SIG-M5 (cell line): ENCODE measurements around the gene KCNQ5.

Experiments
- DNase-seq: peaks from one replicate; lab custom pipeline; 2025; lab: John Stamatoyannopoulos, UW

Gene KCNQ5

DNA sequence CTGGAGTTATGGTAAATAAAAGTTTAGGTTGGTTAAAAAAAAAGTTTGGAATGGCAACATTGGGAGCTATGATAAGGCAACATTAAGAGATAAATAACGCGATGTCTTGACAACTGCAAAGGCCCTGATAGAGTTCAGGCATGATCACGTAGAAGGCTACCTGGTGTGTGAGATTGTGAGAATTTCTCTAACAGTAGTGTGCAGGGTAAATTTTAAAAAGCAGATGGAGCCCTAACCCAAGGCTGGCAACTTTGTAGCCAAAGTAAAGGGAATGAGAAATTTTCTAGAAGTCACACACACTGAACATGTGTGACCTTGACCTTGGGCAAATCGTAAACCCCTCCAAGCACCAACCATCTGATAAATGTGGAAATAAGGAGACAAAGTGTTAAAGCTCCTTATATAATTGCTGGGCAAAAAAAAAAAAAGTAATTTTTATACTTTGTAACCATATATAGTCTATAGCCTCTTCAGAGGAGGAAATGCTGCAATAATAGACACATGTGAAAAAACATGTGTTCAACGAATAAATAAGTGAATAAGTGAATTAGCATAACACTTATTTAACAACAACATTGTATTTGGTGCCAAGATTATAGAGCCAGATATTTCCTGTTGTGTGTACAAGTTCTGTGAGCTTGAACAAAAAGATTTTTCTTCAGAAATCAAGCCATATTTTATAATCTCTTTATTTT is 18.2 kb downstream of the KCNQ5 start:
- no peak for DNase-seq

DNA sequence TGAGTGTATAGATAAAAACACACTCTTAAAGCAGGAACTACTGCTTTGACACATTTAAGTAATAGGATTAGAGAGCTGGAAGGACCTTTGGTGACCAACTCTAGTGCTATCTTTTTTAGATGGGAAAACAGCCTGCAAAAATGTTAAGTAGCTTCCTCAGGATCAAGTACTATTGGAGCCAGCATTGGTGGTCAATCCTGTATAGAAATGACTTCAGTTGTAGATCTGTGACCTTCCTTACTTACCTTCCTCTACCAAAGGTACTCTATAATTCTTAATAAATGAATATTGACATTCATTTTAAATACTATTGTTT is 18.7 kb downstream of the KCNQ5 start:
- no peak for DNase-seq

DNA sequence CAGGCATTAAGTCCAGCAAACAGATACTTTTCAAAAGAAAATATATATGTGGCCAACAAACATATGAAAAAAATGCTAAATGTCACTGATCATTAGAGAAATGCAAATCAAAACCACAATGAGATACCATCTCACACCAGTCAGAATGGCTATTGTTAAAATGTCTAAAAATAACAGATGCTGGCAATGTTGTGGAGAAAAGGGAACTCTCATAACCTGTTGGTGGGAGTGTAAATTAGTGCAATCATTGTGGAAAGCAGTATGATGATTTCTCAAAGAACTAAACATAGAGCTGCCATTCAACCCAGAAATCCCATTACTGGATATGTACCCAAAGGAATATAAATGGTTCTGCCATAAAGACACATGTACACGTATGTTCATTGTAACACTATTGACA is 20.6 kb downstream of the KCNQ5 start:
- no peak for DNase-seq

DNA sequence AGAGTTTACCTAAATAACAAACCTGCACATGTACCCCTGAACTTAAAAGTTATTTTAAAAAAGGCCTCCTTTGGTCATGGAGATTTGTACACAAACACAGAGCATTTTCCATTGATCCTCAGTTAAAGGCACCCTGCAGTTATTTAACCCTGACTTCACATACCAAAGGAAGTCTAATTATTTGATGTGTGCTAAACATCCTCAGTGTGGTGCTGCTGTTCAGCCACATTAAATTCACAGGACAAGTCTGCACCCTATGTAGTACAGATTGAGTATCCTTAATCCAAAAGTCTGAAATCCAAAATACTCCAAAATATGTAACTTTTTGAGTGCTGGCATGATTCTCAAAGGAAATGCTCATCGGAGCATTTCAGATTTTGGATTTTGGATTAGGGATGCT is 21.4 kb downstream of the KCNQ5 start:
- DNase-seq: no peak

DNA sequence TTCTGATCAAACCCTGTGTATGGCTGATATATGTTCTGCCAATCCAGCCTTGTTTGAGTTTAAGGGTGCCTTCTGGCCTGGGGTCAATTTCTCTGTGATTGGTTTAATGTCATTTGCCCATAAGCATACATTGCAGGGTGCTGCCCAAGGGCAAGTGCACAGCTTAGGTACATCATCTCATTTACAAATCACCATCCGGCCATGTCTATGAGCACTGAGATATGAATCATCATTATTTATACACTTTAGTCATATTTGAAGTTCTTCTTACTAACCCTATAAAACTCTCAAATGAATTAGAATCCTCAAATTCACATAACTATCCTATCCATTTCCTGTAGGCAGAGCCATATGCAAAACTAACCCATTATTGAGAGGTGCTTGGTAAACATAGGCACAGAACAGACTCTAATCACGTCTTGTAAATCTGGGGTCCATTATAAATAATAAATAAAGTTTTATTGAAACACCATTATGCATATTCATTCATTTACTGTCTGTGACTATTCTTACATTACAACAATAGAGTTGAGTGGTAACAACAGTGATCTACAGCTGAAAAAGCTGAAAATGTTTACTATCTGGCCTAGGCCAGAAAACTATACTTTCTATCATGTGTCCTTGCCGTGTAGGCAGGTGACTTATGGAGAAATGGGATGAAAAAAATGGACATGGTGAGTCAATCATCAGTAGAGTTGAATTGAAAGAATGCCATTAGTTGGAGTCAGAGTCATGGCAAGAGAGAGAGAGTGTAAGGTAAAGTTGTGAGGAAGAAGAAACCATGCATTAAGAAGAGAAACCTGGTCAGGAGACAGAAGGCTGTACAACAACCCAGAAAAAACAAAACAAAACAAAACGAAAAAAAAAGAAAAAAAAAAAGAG is 25.0 kb downstream of the KCNQ5 start:
- DNase-seq: no peak

DNA sequence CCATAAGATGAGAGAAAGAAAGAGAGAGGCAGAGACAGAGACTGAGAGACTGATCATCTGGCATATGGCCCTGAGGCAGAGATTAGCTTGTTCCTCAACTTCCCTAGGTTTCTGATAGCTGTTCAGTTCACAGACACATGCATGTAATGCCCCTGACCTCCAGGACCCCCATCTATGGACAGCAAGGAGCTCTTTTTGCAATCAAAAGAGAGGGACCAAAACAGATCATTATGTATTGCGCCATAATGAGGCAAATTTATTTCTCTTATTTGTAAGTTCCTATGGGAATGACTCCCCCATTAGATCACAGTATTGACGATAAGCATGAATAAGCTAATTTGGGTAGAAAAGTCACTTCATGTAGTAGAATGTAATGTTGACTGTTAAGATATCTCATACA is 25.6 kb downstream of the KCNQ5 start:
- DNase-seq: no peak

DNA sequence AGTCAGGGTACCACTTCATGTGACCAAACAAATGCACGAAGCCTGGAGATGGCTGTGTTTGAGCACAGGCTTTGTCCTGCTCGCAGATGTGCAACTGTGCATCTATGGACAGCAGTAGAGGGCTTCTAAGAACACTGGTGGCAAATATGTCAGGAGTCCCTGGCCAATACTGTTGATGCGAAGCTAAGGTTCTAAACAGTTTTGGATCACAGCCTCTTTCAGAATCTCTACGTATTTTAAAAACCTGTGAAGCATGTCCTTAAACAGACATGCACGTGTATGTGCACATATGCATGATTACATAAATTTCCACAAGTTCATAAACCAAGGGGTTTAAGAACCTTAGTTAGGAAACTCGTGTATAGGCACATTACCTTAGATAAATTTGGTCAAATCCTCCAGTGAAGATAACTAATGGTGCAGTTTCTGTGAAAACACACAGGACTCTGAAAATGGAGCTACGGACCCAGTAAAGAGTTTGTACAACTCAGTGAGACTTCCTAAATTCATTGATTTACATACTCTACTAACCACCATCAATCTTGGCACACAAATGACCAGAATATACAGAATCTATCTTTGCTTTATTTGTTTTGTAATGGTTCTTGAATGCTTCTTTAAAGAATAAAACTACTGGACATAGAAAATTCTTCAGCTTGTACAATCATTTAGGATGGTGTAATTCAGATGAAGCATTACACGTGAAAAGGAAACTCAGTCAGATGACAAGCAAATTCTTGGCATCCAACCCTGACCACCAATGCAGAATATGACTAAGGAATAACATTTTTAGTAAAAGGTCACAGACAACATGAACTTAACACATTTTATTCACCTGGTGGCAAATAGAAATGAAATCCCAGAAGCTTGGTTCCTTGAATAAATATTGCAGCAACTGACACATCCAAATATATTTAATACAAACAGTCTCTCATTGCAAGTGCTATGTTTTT is 27.4 kb downstream of the KCNQ5 start:
- no peak for DNase-seq

DNA sequence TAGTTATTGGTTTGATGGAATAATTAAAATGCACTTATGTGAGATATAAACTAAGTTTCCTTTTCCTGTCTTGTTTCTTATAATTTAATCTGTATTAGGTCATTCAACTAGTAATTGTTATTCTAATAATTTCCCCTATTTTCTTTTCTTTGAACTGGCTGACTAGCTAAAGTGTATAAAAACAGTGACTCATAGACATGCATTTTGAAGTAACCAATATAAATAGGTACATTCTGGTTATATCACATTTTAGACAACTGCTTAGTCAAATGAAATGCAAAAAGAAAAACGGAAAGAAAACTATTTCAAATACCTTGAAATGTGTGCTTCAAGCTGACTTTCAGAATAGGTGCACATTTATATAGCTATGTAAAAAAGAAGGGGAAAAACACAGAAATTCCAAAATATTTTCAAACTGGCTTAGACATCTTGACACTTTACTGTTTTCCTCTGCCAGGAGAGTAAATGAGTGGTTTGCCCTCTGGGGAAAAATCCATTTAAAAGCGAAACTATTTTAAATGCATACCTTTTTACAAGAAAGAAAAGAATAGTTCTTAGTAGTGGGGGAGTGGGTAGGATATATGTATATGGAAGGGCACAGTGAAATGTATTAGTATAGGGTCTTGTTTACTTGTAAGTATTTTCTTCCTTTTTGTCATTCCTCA is 28.3 kb downstream of the KCNQ5 start:
- no peak for DNase-seq

DNA sequence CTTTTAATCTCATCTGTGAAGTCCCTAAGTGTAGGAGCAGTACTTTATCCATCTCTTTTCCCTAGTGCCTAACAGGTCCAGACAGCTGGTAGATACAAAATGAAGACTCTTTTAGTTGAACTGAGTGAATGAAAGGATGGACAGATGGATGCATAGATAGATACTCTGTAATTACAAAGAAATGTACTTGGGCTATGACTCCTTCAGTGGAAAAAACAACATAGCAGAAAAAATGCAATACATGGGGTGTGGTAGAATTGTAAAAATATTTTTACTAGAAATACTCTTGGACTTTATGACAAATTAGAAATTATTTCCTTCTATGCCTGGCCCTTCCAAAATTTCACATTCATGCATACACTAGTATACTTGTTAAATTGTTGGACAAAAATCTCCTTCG is 29.3 kb downstream of the KCNQ5 start:
- DNase-seq: no peak

DNA sequence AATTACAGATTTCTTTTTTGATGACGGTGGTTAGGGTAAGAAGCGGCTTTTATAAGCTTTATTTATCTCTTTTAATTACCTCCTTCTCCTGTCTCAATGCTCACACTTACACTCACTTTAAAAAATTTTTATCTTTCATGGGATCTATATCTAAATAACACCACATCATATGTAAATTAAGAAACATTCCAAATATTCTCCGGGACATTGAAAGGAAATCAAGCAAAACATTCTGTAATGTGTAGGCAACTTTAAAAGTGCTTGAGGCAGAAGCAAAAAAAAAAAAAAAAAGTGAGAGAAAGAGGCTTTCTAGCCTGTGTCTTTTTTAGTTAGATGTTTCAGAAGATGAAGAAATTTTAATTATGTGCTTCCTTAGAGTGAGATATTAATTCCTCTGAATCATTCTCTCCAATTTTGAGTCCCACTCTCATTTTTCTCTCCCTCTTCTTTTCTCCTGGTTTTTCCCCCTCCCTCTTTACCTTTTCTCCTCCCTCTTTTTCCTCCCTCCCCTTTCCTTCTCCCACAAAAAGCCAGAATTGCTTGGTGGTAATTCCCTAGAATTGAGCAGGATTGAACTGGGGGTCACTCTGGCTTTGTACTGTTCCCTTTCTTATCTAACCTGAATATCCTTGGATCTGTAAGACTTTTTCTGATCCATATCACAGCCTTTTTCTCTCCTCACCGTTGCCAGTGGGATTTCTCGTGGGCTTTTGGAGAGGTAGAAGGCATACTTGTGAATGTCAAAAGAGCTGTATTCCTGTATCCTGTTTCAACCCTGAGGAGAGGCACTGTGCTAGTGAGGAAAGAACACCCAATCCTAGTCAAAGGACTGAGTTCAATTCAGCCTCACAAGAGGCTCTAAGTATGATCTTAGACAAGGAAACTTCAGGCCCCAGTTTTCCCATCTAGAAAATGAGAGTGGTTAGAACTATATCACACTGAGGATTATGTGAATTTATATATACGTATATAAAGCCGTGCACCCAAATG is 30.4 kb downstream of the KCNQ5 start:
- DNase-seq: no peak

DNA sequence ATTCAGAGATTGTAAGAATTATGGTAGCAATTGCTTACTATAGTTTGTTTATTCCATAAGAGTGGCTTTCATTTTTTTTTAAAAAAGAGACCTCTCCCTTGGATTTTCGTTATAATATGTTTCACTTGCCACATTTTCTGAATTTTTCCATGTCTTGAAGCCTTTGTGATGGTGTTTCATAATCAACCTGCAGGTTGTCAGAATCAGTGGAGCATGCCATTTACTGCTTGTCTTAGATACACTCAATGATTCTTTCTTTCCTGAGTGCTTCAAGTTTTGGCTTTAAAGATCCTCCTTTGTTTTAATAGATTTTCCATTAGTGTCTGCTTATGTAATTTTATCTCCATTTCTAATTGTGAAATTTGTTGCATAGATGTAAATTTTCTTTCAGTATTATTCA is 31.2 kb downstream of the KCNQ5 start:
- DNase-seq: no peak

DNA sequence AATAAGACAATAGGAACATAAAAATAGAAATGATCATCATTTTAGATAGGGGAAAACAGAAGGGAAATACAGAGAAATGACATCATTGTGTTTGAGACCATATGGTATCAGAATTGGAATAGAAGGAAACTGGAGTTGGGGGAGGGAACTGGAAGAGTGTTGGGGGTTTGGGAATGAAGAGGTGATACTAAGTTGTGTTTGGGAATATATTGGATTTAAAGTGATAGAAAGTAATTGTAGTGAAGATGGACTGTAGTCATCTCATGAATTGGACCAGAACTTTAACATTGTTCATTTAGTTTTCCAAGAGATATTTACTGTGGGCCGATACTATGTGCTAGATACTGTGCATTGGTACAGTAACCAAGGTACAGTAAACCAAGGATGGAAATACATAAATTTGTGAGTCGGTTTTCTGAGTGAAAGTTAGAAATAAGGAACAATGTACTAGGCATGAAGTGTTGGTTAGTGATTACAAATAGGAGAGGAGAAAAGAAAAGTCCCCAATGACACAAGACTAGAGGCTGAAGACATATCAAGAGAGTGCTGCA is 32.3 kb downstream of the KCNQ5 start:
- peak; percentile 7 for DNase-seq

DNA sequence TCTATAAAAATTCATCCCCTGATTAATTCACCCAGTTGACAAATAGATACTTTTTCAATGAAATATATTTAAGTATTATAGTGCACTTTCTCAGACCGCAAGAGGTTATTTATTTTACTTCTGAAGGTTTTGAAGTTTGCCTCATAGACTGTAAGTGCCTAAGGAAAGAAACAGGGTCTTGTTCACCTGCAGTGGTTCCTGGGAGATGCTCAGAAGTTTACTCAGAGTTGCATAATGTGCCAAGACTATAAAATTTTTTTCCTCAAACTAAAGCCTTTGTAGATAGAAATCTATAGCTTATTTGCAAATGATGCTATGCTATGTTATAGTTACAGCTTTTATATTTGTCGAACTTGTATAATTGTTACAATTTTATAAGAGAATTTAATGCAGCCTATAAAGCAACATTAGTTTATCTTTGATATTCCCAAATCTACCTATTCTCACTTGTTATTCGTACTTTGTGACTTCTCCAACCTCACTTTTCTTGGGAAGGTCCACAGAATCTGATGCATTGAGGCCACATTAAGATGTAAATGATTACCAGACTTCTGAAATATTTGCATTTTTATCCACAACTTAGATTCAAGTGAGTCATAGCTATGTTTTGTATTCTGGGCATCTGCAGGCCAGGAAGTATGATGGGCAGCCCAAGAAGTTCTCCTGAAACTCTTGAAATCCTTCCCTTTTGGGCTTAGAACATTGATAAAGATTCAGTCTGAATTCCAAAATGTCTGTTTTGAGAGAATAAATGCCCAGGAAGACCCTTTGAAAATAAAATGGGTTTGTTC is 35.7 kb downstream of the KCNQ5 start:
- DNase-seq: no peak

DNA sequence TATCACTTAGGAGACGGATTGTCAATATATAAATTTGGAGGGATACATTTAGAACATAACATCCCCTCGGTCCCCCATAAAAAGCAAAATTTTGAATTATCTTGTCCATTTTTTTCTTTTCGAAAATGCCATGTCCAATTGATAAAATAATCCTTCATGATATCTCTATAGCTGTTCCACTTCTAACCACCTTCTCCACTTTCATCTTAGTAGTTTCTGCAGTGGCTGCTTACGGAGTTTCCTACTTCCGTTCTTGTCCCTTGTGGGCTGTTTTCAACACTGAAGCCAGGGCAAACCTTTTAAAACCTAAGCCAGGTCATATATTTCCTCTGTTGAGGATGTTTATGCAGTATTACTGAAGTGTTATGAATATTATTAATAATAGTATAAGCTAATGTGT is 37.9 kb downstream of the KCNQ5 start:
- DNase-seq: no peak

DNA sequence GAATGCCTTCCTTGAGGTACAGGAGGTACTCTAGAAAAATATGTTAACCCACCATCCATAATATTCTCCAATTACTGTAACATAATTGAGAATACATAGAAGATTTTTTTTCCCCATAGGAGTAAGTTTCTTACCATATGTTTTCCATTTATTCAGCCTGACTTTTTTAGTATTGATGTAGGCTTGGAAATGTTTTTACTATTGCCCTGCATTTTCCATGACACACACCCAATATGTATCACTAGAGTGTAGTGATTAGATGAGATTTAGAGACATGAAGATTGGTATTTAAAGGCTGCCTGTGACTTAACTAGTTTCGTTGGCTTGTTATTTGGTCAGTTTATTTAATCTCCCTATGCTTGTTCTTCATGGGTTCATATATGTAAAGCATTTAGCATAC is 39.5 kb downstream of the KCNQ5 start:
- no peak for DNase-seq

DNA sequence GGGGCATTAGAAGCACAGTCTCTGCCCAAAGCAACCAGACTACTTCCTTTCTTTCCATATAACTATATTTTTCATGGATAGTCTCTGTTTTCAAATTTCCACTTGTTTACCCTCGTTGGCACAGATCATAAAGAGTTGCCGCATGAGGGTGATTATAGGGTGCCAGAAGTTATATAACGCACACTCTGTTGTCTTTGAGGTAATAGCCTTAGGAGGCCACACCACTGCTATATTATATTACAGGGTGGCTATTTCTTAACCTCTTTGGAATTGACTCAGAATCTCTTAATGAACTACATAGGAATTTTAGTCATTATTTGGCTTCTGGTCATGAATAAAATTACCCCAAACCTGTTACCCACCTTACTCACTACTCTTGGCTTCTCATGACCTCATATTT is 43.7 kb downstream of the KCNQ5 start:
- DNase-seq: no peak

DNA sequence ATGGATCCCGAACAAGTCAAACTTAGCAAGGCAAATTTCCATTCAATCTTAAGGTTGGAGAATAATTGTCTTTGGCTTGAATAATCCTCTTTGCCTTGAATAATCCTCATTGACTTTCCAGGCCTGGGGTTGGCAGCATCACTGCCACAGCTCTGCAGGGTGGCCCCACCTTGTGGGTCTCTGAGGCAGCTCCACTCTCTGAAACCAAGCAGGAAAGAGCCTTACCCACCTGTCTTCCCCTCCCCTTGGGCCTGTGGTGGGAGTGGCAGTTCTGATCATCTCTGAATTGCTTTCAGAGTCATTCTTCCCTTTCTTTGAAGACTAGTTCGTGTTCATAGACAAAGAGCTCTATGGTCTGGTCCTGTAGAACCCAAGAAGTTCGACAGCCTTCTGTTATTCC is 47.5 kb downstream of the KCNQ5 start:
- no peak for DNase-seq

DNA sequence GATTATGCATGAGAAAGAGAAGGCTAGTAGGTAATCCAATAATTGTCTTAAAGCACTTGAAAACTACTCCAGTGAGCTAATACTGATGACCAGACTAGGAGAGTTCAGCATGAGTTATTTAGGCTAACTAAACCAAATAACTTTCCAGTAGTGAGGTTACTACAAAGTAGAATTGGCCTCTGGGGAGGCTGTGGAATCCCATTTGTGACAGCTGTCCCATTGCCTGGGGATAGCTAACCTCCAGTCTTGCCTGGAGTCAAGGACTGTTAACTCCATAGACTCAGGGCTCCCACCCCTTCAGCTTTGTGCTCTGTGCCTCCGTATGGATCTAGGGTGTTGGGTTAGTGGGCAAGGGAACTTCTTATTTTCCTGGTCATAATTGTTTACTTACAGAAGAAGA is 51.0 kb downstream of the KCNQ5 start:
- no peak for DNase-seq

DNA sequence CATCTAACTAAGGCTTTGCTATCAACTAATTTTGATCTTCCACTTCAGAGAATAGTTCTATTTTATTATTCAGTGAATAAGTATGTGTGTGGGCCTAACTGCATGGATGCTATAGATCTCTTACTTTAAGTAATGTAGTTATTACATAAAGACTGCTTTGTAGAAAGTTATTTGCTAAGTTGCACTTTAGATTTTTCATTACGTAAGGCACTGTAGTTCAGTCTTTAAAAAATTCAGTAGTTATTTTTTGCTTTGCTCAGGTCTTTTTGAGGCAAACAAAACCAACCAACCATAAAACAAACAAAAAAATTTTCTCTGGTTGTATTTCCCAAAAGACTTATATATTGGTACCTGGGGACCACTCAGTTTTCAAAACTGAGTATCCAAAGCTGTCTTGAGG is 53.0 kb downstream of the KCNQ5 start:
- DNase-seq: no peak

DNA sequence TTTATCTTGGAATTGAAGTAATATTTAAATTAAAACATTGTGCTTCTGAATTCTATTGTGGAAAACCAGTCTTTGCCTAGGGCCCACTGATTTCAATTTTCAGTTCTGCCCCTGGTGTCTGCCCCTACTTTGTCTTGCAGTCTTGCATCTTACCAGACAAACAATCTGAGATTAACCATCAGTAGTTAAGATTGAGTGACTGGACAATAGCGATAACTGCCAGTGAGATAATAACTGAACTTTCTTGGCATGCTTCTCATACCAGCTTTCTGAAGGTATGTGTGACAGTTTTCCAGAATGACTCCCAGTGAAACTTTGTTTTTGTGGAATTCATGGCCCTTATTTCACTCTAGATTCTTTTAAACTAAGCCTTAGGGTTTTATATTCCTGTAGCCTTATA is 53.5 kb downstream of the KCNQ5 start:
- DNase-seq: no peak
